ENCODE data around the gene CDC42. TPM values are rescaled to one million over a fixed set of nuclear protein-coding genes. Genes with fewer than 3 reads are reported as not detected.
"Not testable (repeated sequence)": the region's sequence is repeated elsewhere in the genome, so short reads cannot be mapped to it uniquely, and the experiment has no call there.

CDC42 gene
- total RNA-seq, 1 donor from 2014 or later, result 69.8 TPM

DNA sequence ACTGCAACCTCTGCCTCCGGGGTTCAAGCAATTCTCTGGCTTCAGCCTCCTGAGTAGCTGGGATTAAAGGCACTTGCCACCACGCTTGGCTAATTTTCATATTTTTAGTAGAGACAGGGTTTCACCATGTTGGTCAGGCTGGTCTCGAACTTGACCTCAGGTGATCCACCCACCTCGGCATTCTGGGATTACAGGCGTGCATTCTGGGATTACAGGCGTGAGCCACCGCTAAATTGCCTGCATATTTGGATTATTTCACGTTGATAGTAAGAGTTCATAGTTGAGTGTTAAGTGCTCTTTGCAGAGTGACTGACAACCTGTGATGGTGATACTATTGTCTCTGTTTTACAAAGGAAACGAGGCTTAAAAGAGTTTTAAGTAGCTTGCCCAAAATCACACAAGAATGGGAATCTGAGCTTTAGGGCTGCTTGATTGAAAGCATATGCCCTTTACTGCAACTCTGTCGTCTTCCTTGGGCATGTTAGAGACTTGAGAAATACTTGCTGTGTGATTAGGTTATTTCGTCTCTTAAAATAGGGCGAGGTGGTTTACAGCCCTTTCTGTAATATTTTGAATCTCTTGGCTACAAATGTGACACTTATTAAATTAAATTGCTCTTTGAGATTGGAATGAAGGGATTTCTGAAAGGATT lies 12.4 kb downstream of the CDC42 start:
- no peak for ATAC-seq
- no peak for DNase-seq (ENCODE audit: low spot score)

DNA sequence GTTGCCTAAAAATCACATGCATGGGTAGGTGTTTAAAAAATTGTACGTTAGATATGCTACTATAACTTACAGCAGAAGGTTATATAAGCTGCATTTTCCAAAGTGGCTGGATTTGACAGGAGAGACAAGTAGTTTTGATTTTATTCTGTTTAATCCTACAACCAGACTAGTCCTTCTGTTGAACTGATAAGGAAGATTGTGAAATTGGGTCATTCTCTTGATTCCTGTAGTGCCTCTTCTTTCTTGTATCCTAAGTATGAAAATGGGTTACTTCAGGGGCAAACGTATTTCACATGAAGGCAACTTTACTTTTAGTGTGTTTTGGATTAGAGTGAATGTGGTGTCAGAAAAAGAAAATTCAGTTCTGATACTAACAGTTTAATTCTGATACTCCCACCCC lies 19.0 kb downstream of the CDC42 start:
- ATAC-seq (peak; percentile 63), DNase-seq (ENCODE audit: low spot score) (no peak)

DNA sequence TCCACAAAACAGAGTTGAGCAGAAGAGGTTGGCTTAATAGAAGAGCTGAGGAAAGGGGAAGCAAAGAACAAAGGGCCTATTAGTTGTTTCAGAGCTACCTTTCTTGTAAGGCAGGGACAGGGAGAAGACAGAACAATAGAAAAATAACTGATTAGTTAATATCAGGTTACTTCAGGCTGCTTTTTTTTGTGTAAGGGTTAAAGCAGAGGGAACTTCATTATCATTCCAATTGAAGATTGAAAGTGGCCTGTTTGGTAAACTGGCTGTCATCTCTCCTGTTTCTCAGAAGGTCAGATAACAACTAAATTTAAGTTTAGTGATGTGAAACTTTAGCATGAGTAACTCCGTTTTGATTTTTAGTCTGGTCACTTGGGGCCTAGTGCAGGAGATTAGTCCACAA lies 22.3 kb downstream of the CDC42 start:
- ATAC-seq (no peak), DNase-seq (ENCODE audit: low spot score) (no peak)

DNA sequence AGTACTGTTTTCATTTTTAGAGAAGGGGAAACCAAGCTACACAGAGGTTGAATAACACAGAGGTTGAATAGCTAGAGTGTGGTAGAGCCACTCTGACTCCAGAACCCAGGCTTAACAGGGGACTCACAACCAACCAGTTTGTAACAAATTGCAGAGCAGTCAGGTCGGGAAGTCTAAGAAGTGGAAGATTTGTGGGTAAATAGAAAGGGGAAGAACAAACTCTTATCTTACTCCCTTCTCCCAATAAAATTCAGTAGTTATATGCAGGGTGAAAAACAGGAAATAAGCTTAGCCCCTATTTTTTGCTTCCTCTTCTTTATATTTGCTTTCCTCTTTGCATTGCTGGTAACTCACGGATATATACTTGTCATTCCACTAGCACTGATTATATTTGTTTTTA lies 23.2 kb downstream of the CDC42 start:
- ATAC-seq, result no peak
- DNase-seq (ENCODE audit: low spot score), result no peak

DNA sequence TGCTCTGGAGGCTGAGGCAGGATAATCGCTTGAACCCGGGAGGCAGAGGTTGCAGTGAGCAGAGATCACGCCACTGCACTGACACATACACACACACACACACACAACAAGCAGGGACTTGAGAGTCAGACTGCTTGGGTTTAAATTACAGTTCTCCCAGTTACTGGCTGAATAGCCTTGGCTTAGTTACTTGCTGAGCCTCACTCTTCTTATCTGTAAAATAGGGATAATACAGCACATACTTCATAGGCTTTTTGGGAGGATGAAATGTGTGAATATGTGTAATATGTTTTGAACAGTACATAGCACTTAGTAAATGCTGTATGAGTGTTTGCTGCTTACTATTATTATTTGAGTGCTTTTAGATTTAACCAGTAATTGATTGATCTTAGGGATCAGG lies 23.8 kb downstream of the CDC42 start:
- DNase-seq (ENCODE audit: low spot score) (no peak), ATAC-seq (no peak)

DNA sequence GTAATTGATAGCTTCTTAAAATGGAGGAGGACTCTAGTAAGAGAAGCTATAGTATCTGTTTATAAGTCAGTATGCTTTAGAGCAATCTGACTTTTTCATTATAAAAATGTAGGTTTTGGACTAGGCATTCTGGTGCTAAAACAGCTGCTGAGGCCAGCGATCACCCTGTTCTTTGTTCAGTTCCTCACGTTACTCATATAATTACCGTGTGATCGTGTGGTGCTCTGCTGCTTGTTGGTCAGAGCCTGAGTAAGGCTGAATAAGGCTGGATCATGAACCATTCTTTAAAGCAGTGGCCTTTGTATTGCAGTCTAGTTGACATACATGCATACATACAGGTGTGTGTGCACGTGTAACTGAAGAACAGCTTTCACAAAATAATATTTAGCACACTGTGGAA lies 25.2 kb downstream of the CDC42 start:
- ATAC-seq (no peak), DNase-seq (ENCODE audit: low spot score) (no peak)

DNA sequence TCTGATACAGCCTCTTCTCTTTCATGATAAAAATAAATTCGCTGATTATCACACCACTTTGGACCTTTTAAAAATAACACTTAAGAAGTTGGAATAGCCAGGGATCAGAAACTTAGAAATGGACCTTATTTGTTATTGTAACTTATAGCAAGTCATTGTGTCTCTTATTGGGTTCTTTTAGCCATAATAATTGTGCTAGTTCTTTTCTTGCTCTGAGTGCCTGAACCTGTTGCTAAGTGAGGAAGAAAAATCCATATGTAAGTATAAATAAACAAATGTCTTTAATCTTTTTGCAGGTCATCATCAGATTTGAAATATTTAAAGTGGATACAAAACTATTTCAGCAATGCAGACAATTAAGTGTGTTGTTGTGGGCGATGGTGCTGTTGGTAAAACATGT lies 25.6 kb downstream of the CDC42 start:
- ATAC-seq, result no peak
- no peak for DNase-seq (ENCODE audit: low spot score)

DNA sequence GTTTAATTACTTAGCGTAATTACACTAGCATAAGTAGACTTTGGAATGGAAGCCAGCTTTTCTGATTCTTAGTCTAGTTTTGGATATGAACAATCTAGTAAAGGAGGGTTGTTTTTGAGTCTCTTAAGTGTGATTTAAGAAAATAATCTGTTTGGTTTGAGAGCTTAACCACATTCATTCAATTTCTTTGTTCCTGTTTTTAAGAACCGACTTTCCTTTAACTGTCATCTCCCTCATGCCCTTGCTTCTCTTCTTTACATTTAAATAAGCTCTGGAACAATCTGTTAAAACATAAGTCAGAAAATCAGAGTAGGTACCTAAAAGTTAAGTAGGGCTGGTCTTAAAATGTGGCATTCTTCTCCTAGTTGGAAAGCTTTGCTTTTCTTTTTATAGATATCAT lies 27.7 kb downstream of the CDC42 start:
- DNase-seq (ENCODE audit: low spot score), result no peak
- ATAC-seq, result no peak

DNA sequence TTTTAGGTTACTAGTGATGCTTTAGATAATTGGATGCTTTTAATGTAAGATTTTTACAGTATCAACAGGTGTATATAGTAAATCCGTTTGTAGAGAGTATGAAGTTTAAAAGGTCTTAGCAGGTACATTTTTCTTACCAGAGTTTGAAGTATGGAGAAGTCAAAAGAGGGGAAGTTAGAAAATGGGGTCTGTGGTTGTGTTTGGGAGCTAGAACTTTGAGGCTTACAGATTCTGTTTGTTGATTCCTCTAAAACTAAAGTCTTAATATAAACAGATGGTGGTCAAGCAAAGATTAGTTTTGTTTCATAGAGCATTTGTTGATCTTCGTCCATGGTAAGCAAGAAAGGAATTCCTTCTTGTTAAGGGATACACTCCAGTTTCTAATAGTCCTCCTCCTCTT lies 35.8 kb downstream of the CDC42 start:
- no peak for ATAC-seq
- no peak for DNase-seq (ENCODE audit: low spot score)

DNA sequence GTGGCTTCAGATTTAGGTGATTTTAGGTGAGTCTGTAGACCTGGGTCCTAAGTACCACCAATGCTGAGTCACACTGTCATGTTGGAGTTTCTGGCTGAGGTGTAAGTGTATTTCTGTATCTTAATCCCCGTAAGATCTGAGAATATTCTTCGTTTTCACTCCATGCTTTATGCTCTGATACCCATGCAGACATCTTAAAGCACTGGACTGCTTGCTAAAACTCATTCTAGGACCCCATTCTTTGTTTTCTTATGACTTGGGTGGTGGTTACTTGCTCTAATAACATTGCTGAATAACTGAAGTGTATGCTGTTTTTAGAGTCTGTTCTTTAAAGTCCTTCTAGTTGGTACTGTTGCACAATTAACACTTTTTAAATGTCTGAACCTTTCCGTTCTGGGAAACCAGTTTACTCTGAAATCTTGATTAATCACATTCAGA lies 36.6 kb downstream of the CDC42 start:
- DNase-seq (ENCODE audit: low spot score) (no peak), ATAC-seq (no peak)

DNA sequence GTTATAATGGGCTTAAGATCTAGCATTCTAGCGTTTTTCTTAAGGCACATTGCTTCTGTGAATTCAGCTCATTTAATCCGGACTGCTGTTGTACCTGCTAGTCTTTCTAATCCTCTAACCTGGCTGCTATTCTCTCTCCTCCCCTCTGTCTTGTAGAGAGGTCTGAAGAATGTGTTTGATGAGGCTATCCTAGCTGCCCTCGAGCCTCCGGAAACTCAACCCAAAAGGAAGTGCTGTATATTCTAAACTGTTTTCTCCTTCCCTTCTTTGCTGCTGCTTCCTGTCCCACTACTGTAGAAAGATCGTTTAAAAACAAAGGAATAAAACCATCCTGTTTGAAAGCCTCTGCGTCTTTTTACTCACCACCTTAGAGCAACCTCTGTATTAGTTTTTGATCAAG lies 37.3 kb downstream of the CDC42 start:
- no peak for DNase-seq (ENCODE audit: low spot score)
- ATAC-seq, result no peak

DNA sequence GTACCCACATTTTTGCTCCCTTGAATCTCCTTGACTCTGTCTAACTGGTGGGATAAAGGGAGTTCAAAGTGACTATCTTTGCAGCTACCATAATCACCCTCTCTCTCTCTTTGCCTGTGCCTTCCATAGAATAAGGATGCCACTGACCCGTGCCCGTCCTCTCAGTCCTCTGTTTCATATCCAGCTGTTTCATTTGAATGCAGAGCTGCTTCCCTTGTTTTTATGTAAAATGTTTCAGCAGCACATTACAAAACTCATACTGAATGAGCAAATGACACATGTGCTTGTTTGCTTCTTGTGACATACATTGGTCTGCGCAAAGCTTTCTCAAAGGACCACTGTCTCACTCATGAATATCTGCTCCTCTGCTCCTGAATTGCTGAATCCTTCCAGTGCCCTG lies 38.4 kb downstream of the CDC42 start:
- no peak for ATAC-seq
- DNase-seq (ENCODE audit: low spot score), result no peak

DNA sequence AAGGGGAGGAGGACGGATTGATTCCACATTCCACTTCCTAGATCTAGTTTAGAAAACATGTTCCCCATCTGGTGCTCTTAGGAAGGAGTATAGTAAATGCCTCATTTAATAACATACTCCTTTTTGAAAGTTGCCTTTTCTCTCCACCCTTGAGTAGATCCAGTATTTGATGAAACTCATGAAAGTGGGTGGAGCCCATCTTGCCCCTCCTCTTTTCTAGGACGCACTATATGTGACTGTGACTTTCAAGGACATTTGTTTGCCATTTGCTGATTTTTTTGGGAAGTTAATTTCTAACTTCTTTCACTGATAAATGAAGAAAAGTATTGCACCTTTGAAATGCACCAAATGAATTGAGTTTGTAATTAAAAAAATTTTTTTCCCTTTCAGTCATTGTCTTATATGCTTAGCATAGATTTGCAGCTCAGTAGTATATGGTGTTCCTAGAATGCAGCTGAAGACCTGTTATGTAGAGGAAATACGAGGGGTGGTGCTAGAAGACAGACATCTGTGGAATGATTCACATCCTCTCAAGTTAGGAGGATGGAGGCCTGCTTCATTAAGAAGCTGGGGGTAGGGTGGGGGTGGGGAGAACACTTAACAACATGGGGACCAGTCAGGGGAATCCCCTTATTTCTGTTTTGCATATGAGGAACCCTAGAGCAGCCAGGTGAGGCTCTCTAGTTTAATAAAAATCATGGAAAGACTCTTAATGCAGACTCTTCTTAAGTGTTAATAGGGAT lies 39.7 kb downstream of the CDC42 start:
- not testable (repeated sequence) for ATAC-seq; DNase-seq (ENCODE audit: low spot score)

DNA sequence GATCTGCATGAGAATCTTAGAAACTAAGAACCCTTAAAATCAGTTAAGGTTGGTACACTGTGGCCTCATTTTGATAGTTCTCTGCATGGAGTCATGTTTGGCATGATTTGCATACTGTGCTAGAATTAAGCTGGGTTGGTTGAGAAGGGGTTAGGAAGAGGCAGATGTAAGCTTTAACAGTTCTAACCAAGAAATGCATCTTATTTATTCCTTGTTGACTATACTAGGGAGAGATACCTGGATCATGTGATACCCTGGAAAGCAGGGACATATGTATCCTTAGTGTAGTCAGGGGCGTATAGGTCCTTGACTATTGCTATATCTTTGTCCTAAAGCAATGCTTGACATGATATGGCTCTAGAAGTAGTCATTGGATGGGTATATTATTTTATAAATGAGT lies 41.0 kb downstream of the CDC42 start:
- ATAC-seq (no peak), DNase-seq (ENCODE audit: low spot score) (no peak)

DNA sequence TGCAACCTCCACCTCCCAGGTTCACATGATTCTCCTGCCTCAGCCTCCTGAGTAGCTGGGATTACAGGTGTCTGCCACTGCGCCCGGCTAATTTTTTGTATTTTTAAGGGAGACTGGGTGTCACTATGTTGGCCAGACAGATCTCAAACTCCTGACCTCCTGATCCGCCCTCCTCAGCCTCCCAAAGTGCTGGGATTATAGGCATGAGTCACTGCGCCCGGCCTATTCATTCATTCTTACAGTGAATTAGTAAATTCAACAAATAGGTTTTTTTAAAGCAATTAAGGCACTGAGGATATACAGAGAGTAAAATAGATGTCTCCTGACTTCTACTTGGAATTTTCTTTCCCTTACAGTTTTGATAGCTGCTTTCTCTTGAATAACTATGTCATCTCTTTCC lies 43.5 kb downstream of the CDC42 start:
- DNase-seq (ENCODE audit: low spot score) (no peak), ATAC-seq (no peak)

DNA sequence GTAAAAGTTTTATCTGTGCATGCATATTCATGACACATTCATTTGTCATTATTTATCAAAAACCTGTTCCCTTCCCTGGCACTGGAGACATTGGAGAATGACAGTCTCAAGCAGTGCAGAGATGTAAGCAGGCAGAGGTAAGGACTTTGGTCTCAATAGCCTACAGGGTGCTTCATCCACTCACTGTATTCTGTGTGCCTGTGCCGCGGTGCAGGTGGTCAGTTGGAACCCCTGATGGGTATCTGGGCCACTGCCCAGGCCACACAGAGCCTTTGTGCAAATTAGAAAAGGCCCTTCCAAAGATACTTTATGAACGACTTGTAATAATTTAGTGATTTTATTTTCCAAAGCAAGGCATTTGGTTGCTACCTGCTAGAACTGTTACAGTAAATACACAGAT lies 44.0 kb downstream of the CDC42 start:
- ATAC-seq, result no peak
- DNase-seq (ENCODE audit: low spot score), result no peak

DNA sequence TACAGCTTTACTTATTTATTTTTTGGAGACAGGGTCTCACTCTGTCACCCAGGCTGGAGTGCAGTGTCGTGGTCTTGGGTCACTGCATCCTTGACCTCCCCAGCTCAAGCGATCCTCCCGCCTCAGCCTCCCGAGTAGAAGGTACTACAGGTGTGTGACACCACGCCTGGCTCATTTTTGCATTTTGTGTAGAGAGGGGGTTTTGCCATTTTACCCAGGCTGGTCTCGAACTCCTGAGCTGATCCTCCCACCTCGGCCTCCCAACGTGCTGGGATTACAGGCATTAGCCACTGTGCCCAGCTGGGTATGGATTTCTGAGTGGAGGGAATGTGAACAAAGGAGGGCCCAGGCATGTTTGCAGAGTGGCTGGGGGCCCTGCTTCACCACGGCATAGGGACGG lies 46.2 kb downstream of the CDC42 start:
- no peak for DNase-seq (ENCODE audit: low spot score)
- ATAC-seq, result no peak

DNA sequence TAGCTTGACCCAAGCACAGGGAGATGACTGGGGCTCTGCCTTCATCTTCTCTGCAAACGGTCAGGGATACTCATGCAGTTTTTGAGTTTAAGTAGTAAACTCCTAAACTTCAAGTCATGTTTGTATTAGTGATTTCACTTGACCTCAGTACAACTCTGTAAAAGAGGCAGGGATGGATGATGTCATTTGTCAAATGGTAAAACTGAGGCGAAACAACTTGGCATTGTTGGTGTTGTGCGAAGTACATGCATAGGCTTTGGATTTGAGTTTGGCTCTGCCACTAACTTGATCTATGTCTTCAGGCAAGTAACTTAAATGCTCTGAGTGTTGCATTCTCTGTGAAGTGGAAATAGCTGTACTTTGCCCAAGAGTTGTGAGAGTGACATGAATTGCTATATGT lies 47.7 kb downstream of the CDC42 start:
- no peak for DNase-seq (ENCODE audit: low spot score)
- no peak for ATAC-seq

DNA sequence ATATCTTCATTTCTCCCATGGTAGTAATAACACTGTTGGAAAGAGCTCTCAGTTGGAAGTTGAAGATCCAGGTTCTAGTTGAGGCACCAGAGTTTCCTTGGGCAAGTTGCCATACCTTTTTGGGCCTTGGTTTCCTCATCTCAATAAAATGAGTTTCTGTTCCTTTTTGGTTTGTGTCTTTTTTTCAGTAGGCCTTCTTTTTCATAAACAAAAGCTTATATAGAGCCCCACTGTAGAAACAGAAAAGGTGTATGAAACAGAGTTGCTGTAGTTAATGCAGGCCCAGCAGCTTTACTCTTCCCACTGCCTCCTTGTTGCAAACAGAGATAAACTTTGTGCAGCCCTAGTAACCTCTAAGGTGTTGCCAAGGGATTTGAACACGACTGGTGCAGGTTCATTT lies 48.7 kb downstream of the CDC42 start:
- DNase-seq (ENCODE audit: low spot score), result no peak
- no peak for ATAC-seq

DNA sequence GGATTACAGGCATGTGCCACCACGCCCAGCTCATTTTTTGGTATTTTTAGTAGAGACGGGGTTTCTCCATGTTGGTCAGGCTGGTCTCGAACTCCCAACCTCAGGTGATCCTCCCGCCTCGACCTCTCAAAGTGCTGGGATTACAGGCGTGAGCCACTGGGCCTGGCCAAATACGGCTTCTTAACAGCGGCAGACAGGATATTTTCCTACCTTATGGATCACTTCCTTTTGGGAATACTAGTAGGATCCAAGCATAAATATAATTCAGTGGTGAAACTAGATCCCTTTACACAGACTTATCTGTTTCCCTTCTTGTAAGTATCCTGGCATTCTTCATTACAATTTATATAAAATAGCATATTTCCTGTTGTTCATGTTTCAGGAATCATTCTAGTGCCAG lies 49.5 kb downstream of the CDC42 start:
- ATAC-seq, result no peak
- no peak for DNase-seq (ENCODE audit: low spot score)

DNA sequence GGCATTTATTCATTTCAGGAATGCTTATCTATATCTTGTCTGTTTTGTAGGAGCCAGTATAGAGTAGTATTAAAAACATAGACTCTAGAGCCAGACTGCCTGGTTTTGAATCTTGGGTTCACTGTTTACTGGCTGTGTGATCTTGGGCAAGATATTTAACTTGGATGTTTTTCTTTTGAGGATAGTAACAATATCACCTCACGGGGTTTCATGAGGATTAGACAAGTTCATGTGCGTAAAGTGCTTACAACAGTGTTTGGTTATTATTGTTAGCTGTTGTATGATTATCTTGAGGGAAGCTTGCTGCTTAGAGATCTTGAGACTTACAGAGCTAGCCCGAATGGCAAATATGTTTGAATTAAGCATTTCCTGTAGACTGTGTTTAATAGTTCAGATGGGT lies 50.2 kb downstream of the CDC42 start:
- ATAC-seq (no peak), DNase-seq (ENCODE audit: low spot score) (no peak)

DNA sequence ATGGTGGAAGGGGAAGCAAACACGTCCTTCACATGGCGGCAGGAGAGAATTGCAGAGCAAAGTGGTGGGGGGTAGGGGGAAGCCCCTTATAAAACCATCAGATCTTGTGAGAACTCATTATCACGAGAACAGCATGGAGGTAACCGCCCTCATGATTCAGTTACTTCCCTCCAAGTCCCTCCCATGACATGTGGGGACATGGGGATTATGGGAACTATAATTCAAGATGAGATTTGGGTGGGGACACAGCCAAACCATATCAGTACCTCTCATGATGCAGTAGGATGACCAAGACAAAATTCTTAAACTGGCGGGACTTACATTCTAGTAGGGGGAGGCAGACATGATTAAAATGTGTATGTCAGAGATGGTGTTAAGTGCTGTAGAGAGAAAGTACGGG lies 51.6 kb downstream of the CDC42 start:
- ATAC-seq, result no peak
- no peak for DNase-seq (ENCODE audit: low spot score)

DNA sequence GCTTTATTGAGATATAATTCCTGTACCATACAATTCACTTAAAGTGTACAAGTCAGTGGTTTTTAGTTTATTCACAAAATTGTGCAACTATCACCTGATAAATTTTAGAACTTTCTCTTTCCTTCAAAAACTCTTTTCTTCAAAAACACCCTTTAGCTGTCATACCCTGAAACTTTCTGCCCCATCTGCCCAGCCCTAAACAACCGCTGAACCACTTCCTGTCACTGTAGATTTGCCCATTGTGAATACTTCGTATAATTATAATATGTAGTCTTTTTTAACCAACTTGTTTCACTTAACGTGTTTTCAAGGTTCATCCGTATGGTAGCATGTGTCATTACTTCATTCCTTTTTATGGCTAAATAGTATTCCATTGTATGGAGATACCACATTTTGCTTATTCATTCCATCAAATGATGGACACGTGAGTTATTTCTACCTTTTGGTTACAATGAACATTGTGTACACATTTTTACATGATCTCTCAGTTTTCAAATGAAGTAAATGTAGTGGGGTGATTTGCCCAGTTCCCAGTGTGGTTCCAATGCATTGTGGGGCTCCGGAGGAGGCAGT lies 52.4 kb downstream of the CDC42 start:
- DNase-seq (ENCODE audit: low spot score), result no peak
- ATAC-seq, result no peak

All from left lobe of liver (tissue), 2 donors.